Small intestine (tissue), 7 donors: ENCODE data around the gene CYP4X1. TPM values are rescaled to one million over a fixed set of nuclear protein-coding genes. Genes with fewer than 3 reads are reported as not detected.
"Not testable (repeated sequence)": the region's sequence is repeated elsewhere in the genome, so short reads cannot be mapped to it uniquely, and the experiment has no call there.

ENCODE experiments used
- DNase-seq, 2 donors: peaks; one replicate each; pipeline versions ENCODE4 v3.0.0 to v3.0.0-alpha.2; 2013
- FAIRE-seq: peaks from 2 replicates; lab custom pipeline; 2012; peaks lifted over from hg19 to GRCh38; lab: Jason Lieb, UNC
- H3K27ac ChIP-seq, 3 donors: one replicate each; pipeline ENCODE4 v1.5.1; 2013; ENCODE audit warnings: low read length in 2 of 3, mild to moderate bottlenecking in 2 of 3, control low read depth in 1 of 3, inconsistent platforms in 1 of 3, low read depth in 1 of 3, moderate library complexity in 1 of 3
- H3K27me3 ChIP-seq, 3 donors: one replicate each; pipeline ENCODE4 v1.6.1; 2013; ENCODE audit warnings: low read length in 3 of 3, inconsistent platforms in 1 of 3; ENCODE audit not compliant: control insufficient read depth in 3 of 3, insufficient read depth in 3 of 3
- H3K36me3 ChIP-seq, 3 donors: one replicate each; pipeline ENCODE4 v1.6.1; 2013; ENCODE audit warnings: low read length in 3 of 3, inconsistent platforms in 1 of 3, low read depth in 1 of 3, mild to moderate bottlenecking in 1 of 3, moderate library complexity in 1 of 3; ENCODE audit not compliant: control insufficient read depth in 3 of 3, insufficient read depth in 2 of 3
- H3K4me1 ChIP-seq, 3 donors: one replicate each; pipeline ENCODE4 v1.6.1; 2013; ENCODE audit warnings: low read length in 2 of 3, inconsistent platforms in 1 of 3, low read depth in 1 of 3, mild to moderate bottlenecking in 1 of 3, moderate library complexity in 1 of 3; ENCODE audit not compliant: control insufficient read depth in 3 of 3, insufficient read depth in 2 of 3
- H3K4me3 ChIP-seq, 3 donors: one replicate each; pipeline ENCODE4 v1.5.1; 2013; ENCODE audit warnings: low read length in 3 of 3, control low read depth in 1 of 3, inconsistent platforms in 1 of 3, low read depth in 1 of 3, mild to moderate bottlenecking in 1 of 3, moderate library complexity in 1 of 3
- H3K9me3 ChIP-seq, 2 donors: one replicate each; pipeline ENCODE4 v1.6.1; 2013; ENCODE audit warnings: low read depth in 1 of 2, low read length in 1 of 2; ENCODE audit not compliant: control insufficient read depth in 2 of 2, insufficient read depth in 1 of 2
- WGBS, 3 donors: extraction: QIAGEN DNeasy Blood & Tissue Kit; methylation state at CpG; one replicate each; pipeline ENCODE4 v1.1.7; 2013; 5-methylcytosine and 5-hydroxymethylcytosine counted together
- polyA plus RNA-seq, 4 donors: library from polyadenylated mRNA; stranded (reverse) in 3 of 4; unstranded in 1 of 4; fragments of 200-250 nt in 3 of 4; fragments of 120-200 nt in 1 of 4; gene quantifications; one replicate each; pipeline versions ENCODE4 v1.2.1 to v1.2.3, GENCODE V29; 2013
- donor health status: healthy with polysubstance abuse.
- donor health status: control.
- donor health status: control.
- donor health status: Bipolar disorder and iron deficiency.
- donor health status: healthy.

CYP4X1 gene
- polyA plus RNA-seq, 4 donors, result 0.67 to 5.5 (median 0.77) TPM; not detected in 1

- FAIRE-seq, result no peak
Observed at GRCh38 chr1:47031585-47031984, 8.1 kb downstream of the CYP4X1 start.

GRCh38 chr1:47036764-47037163, 13.3 kb downstream of the CYP4X1 start:
- H3K4me3 ChIP-seq, result no peak overlapping the region
- peaks cover 0 to 2% (median 0%) of the 10 kb centered on the region in 3 donors for H3K27me3 ChIP-seq
- no peaks in the 10 kb centered on the region for H3K4me1 ChIP-seq
- no peaks in the 10 kb centered on the region for H3K9me3 ChIP-seq
- FAIRE-seq (no peak), DNase-seq (no peak)
- H3K36me3 ChIP-seq, result no peaks in the 10 kb centered on the region
- no peak overlapping the region for H3K27ac ChIP-seq
- WGBS, 3 donors, result 90 to 97% (median 93%) methylated on average over 1 of the region's 1 CpG

More at GRCh38 chr1:47031585-47031984, 8.1 kb downstream of the CYP4X1 start:
- Histone ChIP-seq H3K9me3 (no peaks in the 10 kb centered on the region), H3K4me1 (no peaks in the 10 kb centered on the region), H3K4me3 (no peak overlapping the region), H3K27me3 (peaks cover 0 to 5% (median 0%) of the 10 kb centered on the region in 3 donors), H3K36me3 (no peaks in the 10 kb centered on the region), H3K27ac (no peak overlapping the region)
- DNase-seq, result no peak
- WGBS, 3 donors, result 45 to 58% (median 54%) methylated on average over 3 of the region's 3 CpGs

- Histone ChIP-seq H3K27me3 (no peaks in the 10 kb centered on the region), H3K4me1 (no peaks in the 10 kb centered on the region), H3K36me3 (no peaks in the 10 kb centered on the region), H3K27ac (no peak overlapping the region), H3K4me3 (no peak overlapping the region), H3K9me3 (peaks cover 0 to 4% of the 10 kb centered on the region in 2 donors)
- DNase-seq (no peak), FAIRE-seq (no peak)
- WGBS, 3 donors, result 75 to 89% (median 79%) methylated on average over 1 of the region's 1 CpG
Observed at GRCh38 chr1:47059376-47059775, 35.9 kb downstream of the CYP4X1 start.

GRCh38 chr1:47067097-47067594, 43.7 kb downstream of the CYP4X1 start, which contains the start of gene CYP4Z1:
Gene CYP4Z1 (plus strand): TSS chr1:47067231. CDS start chr1:47067491, 260 bp downstream.
- no peaks in the 10 kb centered on the region for H3K9me3 ChIP-seq
- no peak within 1 kb of the TSS for H3K4me3 ChIP-seq
- no peak for FAIRE-seq
- H3K36me3 ChIP-seq, result no peaks in the 10 kb centered on the region
- no peak for DNase-seq
- H3K4me1 ChIP-seq, result no peaks in the 10 kb centered on the region
- H3K27me3 ChIP-seq, result peaks cover 0 to 5% (median 0%) of the 10 kb centered on the region in 3 donors
- no peak within 1 kb of the TSS for H3K27ac ChIP-seq

- not testable (repeated sequence) for H3K4me1 ChIP-seq, H3K4me3 ChIP-seq, FAIRE-seq, H3K9me3 ChIP-seq, H3K36me3 ChIP-seq, H3K27ac ChIP-seq, DNase-seq, H3K27me3 ChIP-seq
- WGBS, 3 donors, result 57 to 78% (median 74%) methylated on average over 4 of the region's 4 CpGs
Observed at GRCh38 chr1:47069080-47069479, 45.6 kb downstream of the CYP4X1 start.

GRCh38 chr1:47069509-47069908, 46.0 kb downstream of the CYP4X1 start:
- not testable (repeated sequence) for H3K4me1 ChIP-seq, H3K4me3 ChIP-seq, FAIRE-seq, DNase-seq, H3K9me3 ChIP-seq, H3K36me3 ChIP-seq, H3K27ac ChIP-seq, H3K27me3 ChIP-seq

GRCh38 chr1:47089356-47089755, 65.9 kb downstream of the CYP4X1 start:
- H3K4me1 ChIP-seq, FAIRE-seq, H3K27ac ChIP-seq, H3K27me3 ChIP-seq, H3K36me3 ChIP-seq, H3K4me3 ChIP-seq, H3K9me3 ChIP-seq: not testable (repeated sequence)
- 2 to 11% (median 7%) methylated on average over 3 of the region's 3 CpGs for WGBS, 3 donors
- DNase-seq, result peak; percentile 18 to 27

- not testable (repeated sequence) for H3K27ac ChIP-seq, H3K4me3 ChIP-seq, H3K9me3 ChIP-seq, FAIRE-seq, H3K4me1 ChIP-seq, H3K36me3 ChIP-seq, H3K27me3 ChIP-seq, DNase-seq
- 22 to 28% (median 24%) methylated on average over 3 of the region's 3 CpGs for WGBS, 3 donors
Observed at GRCh38 chr1:47091476-47091875, 68.0 kb downstream of the CYP4X1 start.
